Ammon's horn (tissue), 1 donor: Measurements from ENCODE around the gene PBX1.

Experiments
- DNase-seq: peaks from one replicate; pipeline ENCODE4 v3.0.0-alpha.2; 2016; ENCODE audit warnings: low spot score

PBX1 gene

DNA sequence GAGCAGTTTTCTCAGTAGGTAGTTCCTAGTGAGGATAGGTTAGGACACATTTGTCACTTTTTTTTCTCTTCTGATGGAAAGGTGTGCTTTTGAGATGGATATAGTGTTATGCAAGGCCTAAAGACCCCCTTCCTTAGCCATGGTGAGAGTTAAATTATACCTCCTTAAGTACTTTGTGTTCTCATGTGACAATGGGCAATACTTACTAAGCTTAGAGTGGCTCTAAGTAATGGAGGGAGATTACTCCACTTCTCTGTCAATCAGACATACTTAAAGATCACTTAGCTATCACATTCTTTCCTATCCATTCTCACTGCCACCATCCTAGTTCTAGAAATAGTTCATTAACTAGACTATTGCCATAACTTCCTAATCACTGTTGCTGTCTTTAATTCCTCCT is 265.6 kb downstream of the PBX1 start:
- DNase-seq: no peak

DNA sequence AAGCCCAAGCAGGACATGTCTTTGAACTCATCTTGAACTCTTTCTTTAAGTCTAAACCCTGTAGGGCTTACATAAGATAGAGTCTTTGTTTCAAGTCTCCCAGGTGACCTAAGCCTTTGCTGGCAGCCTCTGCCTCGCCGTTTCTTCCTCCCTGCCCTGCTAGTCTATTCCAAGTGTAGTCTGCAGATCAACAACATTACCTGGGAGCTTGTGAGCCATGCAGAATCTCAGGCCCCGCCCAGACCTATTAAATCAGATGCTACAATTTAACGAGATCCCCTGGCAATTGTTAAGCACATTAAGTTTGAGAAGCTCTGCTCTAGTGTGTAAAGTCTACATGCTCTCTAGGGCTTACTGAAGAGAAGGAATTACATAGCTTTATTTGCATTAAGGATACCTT is 271.6 kb downstream of the PBX1 start:
- no peak for DNase-seq

DNA sequence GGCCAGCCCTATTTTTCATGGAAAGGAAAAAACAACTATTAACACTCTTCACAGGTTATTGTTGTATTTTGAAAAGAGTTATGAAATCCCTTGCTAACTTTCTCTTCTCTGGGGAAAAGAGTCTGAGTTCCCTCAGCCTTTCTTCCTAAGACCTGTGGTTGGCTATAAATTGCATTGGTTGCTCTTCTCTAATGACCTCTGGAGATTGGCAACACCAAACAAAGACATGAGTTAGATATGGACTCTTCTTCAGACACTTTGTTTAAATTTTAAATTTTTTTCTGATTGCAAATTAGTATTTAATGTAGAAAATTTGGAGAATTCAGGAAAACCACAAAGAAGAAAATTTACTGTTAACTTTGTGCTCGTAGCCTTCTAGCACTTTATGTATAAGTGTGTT is 275.7 kb downstream of the PBX1 start:
- no peak for DNase-seq

DNA sequence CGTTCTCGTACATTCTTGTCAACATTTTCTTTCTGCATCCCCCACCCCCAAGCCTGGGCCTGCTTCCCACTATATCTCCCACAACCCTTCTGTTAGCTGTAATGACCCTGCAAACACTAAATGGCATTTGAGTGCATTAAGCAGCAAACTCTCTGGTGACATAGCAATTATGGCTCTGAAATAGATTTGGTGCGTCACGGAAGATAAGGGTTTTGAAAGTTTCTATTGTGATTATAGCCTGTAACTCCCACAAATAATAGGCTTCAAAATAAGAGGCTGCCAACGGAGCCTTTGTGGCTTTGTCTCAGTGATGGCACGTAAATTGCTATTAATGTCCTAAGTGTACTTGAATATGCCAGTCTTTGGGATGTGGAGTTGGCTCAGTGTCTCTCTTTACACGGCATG is 277.6 kb downstream of the PBX1 start:
- DNase-seq: peak; percentile 45

DNA sequence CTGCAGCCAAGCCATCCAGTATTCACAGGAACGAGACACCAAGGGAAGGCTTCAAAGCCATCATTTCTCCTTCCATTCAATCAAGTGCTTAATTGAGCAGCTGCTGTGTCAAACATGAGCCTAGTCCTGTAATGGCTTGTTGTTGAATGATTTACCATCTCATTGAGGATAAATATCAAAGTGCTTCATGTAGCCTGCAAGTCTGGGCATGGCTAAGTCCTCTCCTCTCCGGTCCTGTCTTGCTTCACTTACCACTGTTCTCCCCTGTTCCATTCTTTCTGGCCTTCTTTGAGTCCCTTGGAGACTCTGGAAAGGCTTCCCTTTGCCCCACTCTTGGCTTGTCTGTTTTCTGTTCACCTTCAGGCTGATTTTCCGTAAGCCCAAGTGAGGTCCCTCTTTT is 279.8 kb downstream of the PBX1 start:
- no peak for DNase-seq

DNA sequence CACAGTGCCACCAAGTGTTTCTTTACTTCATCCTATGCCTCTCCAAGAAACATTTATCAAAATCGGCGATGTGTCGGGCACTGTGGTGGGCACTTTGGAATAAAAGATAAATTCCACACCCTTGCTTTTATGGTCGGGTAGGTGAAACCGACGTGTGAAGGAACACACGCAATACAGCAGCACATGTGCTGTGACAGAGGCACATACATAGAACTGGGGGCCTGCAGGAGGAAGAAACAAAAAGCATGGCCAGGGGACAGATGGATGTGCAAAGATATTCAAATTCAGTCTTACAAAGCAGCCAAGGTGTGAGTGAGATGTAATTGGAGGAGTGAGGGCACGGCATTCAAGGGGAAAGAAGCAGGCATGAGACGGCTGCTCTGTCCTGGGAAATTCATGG is 282.0 kb downstream of the PBX1 start:
- DNase-seq: no peak

DNA sequence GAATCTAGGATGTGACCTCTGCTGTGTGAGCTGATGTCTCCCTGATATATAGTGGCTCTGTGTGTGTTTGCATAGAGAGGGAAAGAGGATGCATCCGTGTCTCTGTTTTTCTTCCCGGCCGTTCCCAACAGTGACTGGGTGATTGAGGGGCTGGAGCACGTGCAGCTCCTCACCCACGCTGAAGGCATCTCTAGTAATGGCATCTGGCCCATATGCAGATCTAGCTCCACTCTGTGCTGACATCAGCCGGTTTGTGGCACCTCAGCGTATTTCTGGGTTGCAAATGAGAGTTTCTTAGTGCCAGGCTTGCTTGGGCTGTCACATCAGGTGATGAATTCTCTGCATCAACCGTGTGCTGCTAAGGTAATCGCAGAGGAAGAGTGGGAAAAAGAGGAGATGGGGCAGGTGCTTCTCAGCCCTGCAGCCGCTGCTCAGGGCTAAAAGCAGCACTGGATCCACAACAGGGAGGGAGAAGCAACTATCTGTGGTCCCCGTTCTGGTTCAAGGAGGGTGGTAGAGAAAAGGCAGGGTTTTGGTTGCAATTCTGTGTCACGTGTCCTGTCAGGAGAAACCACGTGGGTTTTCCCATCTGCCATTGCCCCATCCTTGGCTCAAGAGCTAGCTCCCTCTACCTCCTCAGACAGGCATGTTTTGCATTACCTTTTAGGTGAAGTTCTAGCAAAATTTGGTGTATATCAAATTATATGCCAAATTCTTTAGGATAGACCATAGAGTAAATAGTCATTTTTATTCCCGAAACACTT is 282.9 kb downstream of the PBX1 start:
- DNase-seq: peak; percentile 36

DNA sequence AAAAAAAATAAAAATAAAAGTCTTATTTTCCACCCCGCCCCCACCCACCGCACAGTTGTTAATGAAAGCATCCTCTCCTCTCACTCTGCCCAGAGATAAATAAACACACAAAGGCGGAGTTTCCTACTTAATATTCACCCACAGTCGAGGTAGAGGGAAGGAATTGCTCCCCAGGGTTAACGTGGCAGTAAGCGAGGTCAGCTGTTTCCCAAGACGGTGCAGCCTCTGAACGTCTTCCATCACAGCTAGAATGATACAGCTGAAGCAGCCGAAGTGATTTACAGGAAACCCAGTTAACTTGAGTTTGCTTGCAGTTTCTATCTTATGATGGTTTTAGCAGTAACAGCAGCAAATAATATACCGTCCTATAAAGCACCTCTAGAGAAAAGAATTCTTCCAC is 283.9 kb downstream of the PBX1 start:
- no peak for DNase-seq

DNA sequence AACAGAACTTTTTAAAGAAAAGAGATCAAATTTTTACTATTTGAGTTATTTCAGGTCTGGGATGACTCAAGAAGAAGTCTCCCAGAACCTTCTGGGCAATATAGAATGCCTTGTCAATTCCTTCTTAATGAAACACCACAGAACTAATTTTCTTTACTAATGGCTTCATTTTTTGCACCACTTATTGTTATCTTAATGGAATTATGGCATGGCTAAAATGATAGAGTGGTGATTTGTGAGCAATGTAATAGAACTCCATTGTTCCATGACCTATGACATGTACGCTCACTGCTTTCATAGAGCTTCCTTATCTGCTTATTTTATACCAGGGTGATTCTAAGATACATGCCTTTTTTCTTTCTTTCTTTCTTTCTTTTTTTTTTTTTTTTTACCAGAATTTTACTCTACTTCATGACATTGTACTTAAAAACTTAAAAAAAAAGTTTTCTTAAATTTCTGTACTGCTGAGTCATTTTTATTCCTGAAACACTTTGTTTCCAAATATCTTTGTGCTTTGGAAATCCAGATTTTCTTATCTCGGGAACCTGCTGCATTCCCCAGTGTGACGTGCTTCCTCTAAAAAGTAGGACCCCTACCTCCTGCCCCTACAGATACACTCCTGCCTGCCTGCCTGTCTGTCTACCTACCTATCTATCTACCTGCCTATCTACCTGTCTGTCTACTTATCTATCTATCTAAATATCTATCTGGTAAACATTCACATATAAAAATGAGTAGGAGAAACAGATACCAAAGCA is 284.9 kb downstream of the PBX1 start:
- DNase-seq: no peak

DNA sequence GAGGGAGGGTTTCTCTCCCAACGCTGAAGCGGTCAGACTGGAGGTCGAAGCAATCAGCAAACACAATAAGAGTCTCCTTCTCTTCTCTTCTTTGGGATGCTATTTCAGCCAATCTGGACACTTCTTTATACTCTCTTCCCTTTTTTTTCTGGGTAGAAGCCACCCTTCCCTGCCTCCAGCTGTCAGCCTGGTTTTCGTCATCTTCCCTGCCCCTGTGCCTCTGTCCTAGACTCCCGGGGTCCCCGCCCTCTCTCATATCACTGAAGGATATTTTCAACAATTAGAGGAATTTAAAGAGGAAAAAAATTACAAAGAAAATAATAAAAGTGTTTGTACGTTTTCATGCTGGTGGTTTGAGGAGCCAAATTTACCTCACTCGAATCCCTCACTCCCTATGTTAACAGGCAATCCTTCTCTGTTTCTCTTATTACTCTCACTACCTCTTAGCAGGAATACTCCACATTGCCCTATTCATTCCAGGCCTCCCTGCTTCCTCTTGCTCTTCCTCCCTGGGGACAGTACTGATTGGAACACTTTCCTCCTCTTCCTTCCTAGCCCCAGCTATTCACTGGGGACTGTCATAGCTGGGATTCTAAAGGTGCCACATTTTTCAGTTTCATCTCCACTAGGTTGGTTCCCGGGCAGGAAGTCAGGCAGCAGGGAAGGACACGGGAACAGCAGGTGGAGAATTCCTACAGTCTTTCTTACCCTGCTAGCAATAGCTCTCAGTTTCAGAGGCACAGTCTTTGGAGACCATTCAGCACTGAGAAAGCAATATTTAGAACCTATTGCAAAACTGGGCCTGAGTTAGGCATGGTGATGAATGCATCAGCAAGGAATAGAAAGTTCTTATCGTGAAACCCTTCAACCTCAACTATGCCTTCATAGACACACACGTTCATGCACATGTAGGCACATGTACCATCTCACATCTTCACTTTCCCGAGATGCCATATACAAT is 288.0 kb downstream of the PBX1 start:
- no peak for DNase-seq

DNA sequence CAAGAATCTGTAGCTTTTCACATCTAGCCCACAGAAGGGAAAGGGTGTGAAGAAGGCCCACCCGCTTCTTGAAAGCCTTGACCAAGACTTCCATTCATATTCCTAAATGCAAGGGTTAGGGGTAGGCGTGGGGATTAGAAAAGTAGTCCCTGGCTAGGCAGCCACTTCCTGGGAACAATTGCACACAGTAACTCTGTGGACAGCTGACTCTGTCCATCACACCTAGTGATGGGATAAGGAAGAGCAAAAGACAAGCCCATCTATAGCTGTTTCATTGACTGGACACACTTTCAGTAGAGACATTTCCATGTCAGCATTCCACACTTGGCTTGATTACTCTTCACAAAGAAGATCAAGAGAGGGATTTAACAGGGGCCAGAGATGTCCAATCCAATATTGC is 294.2 kb downstream of the PBX1 start:
- no peak for DNase-seq

DNA sequence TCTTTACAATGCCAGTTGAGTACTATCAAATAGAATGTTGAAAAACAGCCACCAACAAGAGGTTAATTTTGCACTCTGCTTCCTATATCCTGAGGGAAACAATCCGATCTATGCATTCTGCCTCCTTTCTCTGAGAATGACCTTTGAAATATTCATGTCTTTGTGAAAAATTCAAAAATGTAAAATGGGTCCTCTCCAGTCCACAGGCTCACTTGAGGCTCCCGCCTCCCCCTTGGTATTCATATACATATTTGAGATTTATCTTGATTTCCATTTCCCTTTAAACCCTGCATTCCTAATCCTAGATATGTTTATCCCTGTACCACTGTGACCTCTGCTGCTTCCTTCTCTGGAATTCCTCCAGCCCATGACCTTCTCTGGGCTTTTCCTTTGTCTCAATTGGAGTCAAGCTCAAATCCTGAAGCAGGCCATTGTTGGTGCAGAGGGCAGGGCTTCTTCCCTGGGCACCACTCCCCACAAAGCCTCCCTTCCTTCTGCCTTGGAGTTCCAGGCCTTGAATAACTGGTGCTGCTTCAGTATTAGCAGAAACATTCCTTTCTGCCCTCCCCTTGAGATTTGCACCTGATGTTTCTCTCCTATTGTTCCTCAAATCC is 296.8 kb downstream of the PBX1 start:
- DNase-seq: no peak

DNA sequence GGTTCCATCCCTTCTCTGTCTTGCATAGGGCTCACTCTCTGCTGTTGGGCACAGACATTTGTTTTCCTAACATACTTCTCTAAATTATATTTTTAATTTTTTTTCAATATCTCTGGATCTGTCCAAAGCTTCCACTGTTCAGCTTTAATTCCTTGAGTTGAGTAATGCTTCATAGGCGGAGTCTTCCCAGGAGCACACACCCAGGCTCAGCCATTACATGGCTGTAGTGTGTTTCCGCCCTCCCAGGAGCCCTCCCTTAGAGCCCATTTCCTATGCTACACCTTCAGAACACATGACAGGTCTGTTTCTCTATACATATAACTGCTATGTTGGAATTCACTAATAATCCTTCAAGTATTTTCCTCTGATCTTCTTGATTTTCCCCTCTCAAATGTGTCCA is 297.4 kb downstream of the PBX1 start:
- no peak for DNase-seq

DNA sequence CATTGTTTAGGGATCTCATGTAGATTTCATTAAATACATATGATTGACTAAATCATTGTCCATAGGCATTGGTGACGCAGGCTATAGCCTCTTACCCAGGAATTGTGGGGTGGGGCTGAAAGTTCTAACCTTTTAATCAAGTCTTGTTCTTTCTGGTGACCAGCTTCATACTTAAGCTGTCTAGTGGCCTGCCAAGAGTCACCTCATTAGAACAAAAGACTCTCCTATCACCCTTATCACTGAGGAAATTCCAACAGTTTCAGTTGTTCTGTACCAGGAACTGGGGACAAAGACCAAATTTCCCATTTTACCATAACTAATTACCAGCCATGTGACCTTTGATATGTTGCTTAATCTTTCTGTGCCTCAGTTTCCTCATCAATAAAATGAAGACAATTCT is 298.5 kb downstream of the PBX1 start:
- no peak for DNase-seq

DNA sequence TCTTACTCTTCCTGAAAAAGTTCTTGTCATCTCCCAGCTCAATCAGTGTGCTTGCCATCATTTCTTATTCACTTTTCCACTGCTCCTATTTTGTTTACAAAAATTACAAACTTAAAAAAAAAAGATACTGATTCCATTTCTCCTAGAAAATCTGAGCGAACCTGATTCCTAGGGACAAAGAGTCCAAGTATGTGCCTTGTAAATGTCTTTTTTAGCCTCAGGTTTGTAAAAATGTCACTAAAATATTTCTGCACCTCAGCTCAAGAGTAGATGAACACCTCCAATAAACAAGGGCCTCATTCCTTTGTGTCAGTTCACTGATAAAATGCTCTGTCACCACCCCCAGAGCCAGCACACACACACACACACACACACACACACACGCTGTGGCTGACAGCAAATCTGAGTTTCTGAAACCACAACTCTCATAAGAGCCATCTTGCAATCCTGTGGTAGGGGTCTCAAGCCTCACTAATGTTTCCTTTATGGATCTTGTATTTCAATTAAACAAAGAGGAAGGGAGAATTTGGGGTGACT is 299.2 kb downstream of the PBX1 start:
- DNase-seq: no peak

DNA sequence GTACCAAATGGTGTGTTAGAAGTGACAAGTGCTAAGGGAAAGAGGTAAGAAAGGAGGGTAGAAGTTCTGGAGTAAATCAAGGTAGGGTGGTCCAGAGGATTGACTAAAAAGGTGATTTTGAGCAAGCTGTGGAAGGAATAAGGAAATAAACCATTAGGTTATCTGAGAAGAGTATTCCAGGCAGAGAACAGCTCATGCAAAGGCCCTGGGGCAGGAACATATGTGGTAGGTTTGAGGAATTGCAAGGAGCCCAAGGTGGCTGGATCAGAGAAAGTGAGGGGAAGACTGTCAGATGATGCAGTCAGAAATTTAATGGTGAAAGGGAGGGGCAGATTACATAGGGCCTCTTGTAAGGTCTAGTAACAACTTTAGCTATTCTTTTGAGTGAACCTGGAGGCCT is 302.6 kb downstream of the PBX1 start:
- no peak for DNase-seq

DNA sequence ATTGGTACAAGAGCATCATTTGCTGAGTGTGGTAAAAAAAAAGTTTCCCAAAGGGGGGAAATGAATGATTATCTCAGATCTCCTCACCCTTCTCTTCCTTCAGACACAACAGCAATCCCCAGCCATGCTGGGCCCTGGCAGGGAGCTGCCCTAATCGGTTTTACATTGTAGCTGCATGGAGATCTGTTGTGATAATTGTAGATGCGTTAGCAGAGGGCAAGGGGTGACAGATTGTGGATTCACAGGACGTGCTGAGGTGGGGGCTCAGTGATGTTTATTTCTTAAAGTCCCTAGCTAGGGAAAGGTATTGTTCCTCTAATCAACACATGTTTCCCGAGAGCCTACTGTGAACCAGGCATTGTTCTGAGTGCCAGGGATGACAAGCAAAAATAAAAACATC is 304.1 kb downstream of the PBX1 start:
- DNase-seq: no peak

DNA sequence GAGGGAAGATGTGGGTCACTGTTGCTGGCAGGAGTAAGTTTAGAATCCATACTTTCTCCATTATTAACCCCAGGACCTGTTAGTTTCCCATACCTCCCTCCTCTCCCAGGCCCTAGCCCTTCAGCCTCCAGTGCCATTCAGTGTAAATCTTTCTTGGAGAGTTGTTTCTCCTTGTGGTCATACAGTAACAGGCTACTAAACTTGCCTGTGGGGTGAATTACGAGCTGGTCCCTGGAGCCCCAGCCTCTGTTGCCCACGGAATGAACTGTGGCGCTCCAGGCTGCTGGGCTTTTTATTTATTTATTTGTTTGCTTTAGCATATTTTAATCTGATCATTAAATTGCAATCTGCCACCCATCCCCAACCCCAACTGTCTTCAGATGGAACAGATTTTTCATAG is 305.2 kb downstream of the PBX1 start:
- no peak for DNase-seq

DNA sequence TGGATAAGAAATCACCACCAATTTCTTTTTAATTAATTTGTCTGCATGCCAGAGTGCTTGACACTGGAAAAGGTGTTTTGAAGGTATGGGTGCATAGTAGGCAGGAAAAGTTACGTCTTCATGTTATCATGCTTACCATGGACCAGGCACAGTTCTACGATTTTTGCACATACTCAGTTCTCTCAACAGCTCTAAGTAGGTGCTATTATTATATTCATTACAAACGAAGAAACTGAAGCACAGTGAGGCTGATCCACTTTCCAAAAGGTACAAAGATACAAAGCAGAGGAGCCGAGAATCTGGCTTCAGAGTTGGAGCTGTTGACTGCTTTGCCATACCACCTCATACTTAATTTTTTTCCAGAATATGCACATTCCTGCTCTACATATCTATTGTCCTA is 306.4 kb downstream of the PBX1 start:
- no peak for DNase-seq

DNA sequence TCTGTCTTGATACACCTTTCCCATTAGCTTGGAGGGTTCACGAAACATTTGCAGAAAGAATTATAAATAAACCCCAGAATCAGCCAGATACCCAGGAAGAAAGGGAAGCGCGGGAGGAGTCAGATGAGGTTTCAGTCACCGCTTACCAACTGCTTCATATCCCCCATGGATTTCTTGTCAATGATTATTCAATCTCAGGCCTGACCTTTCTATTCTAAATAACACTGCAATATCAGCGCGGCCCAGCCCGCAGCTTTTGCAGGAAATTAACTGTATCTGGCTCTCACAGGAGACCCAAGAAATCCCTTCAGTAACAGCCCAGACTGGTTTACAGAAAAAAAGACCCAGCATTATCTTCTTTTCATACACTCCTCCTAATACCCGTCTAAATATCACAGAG is 308.6 kb downstream of the PBX1 start:
- no peak for DNase-seq

DNA sequence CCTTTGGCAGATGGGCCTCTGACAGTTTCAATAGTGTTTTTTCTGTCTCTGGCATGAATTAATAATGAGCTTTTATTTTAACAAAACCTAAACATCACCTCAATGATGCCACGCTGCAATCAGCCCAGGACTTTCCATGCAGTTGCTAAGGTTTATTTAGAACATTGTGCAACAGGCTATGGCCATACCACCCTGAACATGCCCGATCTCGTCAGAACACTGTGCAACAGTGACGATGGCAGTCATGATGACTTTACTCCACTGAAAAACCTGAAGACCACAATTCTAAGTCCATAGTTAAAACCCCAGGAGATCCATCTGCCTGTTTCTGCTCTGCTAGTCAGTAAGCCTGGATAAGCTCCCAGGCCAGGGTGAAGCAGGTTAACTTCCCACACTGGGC is 310.0 kb downstream of the PBX1 start:
- DNase-seq: no peak

DNA sequence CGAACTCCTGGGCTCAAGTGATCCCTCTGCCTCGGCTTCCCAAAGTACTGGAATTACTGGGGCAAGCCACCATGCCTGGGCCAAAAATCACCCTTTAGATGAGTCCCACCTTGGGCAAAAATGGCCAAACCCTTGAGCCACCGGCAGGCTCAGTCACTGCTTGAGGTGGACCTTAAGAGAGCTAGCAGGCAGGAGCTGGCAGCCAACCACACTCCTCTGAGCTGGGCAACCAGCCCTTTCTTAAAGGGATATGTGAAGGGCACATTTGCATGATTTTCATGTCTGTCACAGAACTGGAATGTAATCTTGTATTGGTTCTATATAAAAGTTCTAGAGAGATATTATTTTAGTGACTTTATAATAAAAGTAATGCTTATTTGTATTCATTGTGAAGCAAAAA is 316.5 kb downstream of the PBX1 start:
- DNase-seq: no peak
